GM12878 (cell line): Measurements from ENCODE around the gene CD38. TPM values are rescaled to one million over a fixed set of nuclear protein-coding genes. Genes with fewer than 3 reads are reported as not detected.

Experiments
- BCL11A ChIP-seq: IDR thresholded peaks from 2 replicates; pipeline ENCODE4 v1.6.1; 2011; ENCODE audit warnings: low read depth, low read length
- ETV6 ChIP-seq, 2 experiments: fragments of 450-650 bp in 1 of 2; IDR thresholded peaks in 1 of 2; conservative IDR thresholded peaks in 1 of 2; 2 replicates each; pipeline ENCODE4 v1.6.1; 2014; ENCODE audit warnings: antibody characterized with exemption in 1 of 2, borderline replicate concordance in 1 of 2, low read depth in 1 of 2, mild to moderate bottlenecking in 1 of 2, moderate library complexity in 1 of 2
- MYC ChIP-seq: IDR thresholded peaks from 2 replicates; pipeline ENCODE4 v1.6.1; 2011; ENCODE audit warnings: mild to moderate bottlenecking, low read length, moderate library complexity, inconsistent platforms; ENCODE audit not compliant: insufficient read depth, insufficient replicate concordance, insufficient read length, severe bottlenecking
- NFIC ChIP-seq: IDR thresholded peaks from 2 replicates; pipeline ENCODE4 v1.6.1; 2012; ENCODE audit warnings: low read depth, mild to moderate bottlenecking, inconsistent platforms, low read length, moderate library complexity
- NFYA ChIP-seq: IDR thresholded peaks from 2 replicates; pipeline ENCODE4 v1.6.1; 2011; ENCODE audit warnings: low read depth, mild to moderate bottlenecking, low read length, improper control_type of control experiment, borderline replicate concordance
- NR2F1 ChIP-seq: fragments of 450-650 bp; conservative IDR thresholded peaks from 2 replicates; pipeline ENCODE4 v1.6.1; 2017; ENCODE audit warnings: mild to moderate bottlenecking
- PML ChIP-seq: IDR thresholded peaks from 2 replicates; pipeline ENCODE4 v1.6.1; 2012; ENCODE audit warnings: low read length, inconsistent platforms
- RAD21 ChIP-seq: IDR thresholded peaks from 2 replicates; pipeline ENCODE4 v1.6.1; 2011; ENCODE audit warnings: mild to moderate bottlenecking, low read depth, low read length, moderate library complexity; ENCODE audit not compliant: insufficient read depth
- RAD51 ChIP-seq: fragments of 450-650 bp; IDR thresholded peaks from 2 replicates; pipeline ENCODE4 v1.6.1; 2016; ENCODE audit warnings: moderate library complexity, mild to moderate bottlenecking, inconsistent platforms
- RELA ChIP-seq: fragments of 450-650 bp; IDR thresholded peaks from 2 replicates; pipeline ENCODE4 v1.8.0; 2014; ENCODE audit warnings: borderline replicate concordance; ENCODE audit not compliant: partially characterized antibody
- SUPT20H ChIP-seq: IDR thresholded peaks from 2 replicates; pipeline ENCODE4 v1.6.1; 2011; ENCODE audit warnings: low read depth, mild to moderate bottlenecking, low read length, moderate library complexity, borderline replicate concordance; ENCODE audit not compliant: control insufficient read depth
- TBL1XR1 ChIP-seq: IDR thresholded peaks from 2 replicates; pipeline ENCODE4 v1.6.1; 2012; ENCODE audit warnings: low read depth, low read length, improper control_type of control experiment
- ZNF384 ChIP-seq: IDR thresholded peaks from 2 replicates; pipeline ENCODE4 v1.6.1; 2012; ENCODE audit warnings: low read depth, mild to moderate bottlenecking, low read length, improper control_type of control experiment, borderline replicate concordance
- polyA plus RNA-seq, 11 experiments: library from polyadenylated mRNA; depleted of rRNA in 4 of 11; unstranded in 6 of 11; stranded (reverse) in 5 of 11; fragments of >200 nt; fragmentation: Nextera tagmentation in 4 of 11; fragmentation: Illumina TruSeq in 1 of 11; extraction: Ambion mirVana in 4 of 11; extraction: Trizol in 1 of 11; gene quantifications; 1 replicate in 1 of 11; 2 replicates in 10 of 11; pipeline versions ENCODE4 v1.2.1 to v1.2.3, GENCODE V29; 2011 to 2016; ENCODE audit warnings: inconsistent platforms in 2 of 11, missing spikeins in 2 of 11, low read depth in 1 of 11
- total RNA-seq, 4 experiments: library from RNA; depleted of rRNA in 3 of 4; stranded (reverse); fragments of >200 nt in 3 of 4; fragmentation: Illumina TruSeq in 1 of 4; extraction: Trizol in 1 of 4; gene quantifications; 2 replicates each; pipeline versions ENCODE4 v1.2.1 to v1.2.3, GENCODE V29; 2013 to 2021
- TF ChIP-seq, protein P1 (sequence below): IDR thresholded peaks from 2 replicates; pipeline ENCODE4 v1.6.1; 2012; ENCODE audit warnings: improper control_type of control experiment, low read depth, low read length; ENCODE audit not compliant: insufficient replicate concordance
- TF ChIP-seq, protein P2 (sequence below): fragments of 450-650 bp; IDR thresholded peaks from 2 replicates; pipeline ENCODE4 v1.6.1; 2018; ENCODE audit warnings: borderline replicate concordance, mild to moderate bottlenecking; ENCODE audit not compliant: partially characterized antibody
- TF ChIP-seq, protein P3 (sequence below): fragments of 150-350 bp; IDR thresholded peaks from 2 replicates; pipeline ENCODE4 v1.6.1; 2014; ENCODE audit warnings: mild to moderate bottlenecking, low read depth, low read length
- TF ChIP-seq, protein P4 (sequence below): fragments of 450-650 bp; IDR thresholded peaks from 2 replicates; pipeline ENCODE4 v1.6.1; 2017; ENCODE audit warnings: antibody characterized with exemption, mild to moderate bottlenecking, moderate library complexity

The CD38 gene
- total and polyA plus RNA-seq, 10 of the 15 experiments (the other 5 are each of a cell fraction or from before 2014, with no cell fraction given) = 3.5 to 39.8 (median 12.7) TPM

DNA sequence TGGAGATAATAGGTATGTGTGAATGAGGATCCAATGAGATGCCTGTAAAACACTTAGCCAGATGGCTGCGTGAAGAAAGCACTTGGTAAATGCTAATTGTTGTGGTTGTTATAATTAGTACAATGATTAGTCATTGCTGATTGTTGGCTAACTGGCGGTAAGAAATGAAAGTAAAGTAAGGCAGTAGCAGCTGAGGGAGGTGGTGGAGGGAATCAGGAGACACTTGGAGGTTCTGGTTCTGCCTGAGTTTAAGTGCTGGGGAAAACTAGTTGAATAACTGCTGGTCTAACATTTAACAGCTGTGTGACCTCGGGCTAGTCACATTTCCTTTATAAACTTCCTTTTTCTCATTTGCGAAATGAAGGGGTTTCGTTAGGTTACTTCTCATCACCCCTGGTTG, 30.9 kb downstream of the CD38 start (continued):
- TF ChIP-seq, protein P1, sequence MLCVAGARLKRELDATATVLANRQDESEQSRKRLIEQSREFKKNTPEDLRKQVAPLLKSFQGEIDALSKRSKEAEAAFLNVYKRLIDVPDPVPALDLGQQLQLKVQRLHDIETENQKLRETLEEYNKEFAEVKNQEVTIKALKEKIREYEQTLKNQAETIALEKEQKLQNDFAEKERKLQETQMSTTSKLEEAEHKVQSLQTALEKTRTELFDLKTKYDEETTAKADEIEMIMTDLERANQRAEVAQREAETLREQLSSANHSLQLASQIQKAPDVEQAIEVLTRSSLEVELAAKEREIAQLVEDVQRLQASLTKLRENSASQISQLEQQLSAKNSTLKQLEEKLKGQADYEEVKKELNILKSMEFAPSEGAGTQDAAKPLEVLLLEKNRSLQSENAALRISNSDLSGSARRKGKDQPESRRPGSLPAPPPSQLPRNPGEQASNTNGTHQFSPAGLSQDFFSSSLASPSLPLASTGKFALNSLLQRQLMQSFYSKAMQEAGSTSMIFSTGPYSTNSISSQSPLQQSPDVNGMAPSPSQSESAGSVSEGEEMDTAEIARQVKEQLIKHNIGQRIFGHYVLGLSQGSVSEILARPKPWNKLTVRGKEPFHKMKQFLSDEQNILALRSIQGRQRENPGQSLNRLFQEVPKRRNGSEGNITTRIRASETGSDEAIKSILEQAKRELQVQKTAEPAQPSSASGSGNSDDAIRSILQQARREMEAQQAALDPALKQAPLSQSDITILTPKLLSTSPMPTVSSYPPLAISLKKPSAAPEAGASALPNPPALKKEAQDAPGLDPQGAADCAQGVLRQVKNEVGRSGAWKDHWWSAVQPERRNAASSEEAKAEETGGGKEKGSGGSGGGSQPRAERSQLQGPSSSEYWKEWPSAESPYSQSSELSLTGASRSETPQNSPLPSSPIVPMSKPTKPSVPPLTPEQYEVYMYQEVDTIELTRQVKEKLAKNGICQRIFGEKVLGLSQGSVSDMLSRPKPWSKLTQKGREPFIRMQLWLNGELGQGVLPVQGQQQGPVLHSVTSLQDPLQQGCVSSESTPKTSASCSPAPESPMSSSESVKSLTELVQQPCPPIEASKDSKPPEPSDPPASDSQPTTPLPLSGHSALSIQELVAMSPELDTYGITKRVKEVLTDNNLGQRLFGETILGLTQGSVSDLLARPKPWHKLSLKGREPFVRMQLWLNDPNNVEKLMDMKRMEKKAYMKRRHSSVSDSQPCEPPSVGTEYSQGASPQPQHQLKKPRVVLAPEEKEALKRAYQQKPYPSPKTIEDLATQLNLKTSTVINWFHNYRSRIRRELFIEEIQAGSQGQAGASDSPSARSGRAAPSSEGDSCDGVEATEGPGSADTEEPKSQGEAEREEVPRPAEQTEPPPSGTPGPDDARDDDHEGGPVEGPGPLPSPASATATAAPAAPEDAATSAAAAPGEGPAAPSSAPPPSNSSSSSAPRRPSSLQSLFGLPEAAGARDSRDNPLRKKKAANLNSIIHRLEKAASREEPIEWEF = no peak
- TF ChIP-seq SUPT20H = no peak
- TF ChIP-seq, protein P2, sequence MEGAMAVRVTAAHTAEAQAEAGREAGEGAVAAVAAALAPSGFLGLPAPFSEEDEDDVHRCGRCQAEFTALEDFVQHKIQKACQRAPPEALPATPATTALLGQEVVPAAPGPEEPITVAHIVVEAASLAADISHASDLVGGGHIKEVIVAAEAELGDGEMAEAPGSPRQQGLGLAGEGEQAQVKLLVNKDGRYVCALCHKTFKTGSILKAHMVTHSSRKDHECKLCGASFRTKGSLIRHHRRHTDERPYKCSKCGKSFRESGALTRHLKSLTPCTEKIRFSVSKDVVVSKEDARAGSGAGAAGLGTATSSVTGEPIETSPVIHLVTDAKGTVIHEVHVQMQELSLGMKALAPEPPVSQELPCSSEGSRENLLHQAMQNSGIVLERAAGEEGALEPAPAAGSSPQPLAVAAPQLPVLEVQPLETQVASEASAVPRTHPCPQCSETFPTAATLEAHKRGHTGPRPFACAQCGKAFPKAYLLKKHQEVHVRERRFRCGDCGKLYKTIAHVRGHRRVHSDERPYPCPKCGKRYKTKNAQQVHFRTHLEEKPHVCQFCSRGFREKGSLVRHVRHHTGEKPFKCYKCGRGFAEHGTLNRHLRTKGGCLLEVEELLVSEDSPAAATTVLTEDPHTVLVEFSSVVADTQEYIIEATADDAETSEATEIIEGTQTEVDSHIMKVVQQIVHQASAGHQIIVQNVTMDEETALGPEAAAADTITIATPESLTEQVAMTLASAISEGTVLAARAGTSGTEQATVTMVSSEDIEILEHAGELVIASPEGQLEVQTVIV = no peak
- TF ChIP-seq MYC = no peak
- TF ChIP-seq BCL11A = peak; percentile 73
- no peak; the same call in 1 of the 2 replicates for TF ChIP-seq NFIC
- 0 out of 2 replicates have a peak, but pooled peaks have one; percentile 5 for TF ChIP-seq ZNF384
- TF ChIP-seq, protein P3, sequence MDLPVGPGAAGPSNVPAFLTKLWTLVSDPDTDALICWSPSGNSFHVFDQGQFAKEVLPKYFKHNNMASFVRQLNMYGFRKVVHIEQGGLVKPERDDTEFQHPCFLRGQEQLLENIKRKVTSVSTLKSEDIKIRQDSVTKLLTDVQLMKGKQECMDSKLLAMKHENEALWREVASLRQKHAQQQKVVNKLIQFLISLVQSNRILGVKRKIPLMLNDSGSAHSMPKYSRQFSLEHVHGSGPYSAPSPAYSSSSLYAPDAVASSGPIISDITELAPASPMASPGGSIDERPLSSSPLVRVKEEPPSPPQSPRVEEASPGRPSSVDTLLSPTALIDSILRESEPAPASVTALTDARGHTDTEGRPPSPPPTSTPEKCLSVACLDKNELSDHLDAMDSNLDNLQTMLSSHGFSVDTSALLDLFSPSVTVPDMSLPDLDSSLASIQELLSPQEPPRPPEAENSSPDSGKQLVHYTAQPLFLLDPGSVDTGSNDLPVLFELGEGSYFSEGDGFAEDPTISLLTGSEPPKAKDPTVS = no peak
- no peak for TF ChIP-seq TBL1XR1
- no peak for TF ChIP-seq NFYA
- no peak for TF ChIP-seq PML
- TF ChIP-seq NR2F1 = peak; percentile 81
- TF ChIP-seq RELA = no peak
- TF ChIP-seq RAD21 = no peak
- TF ChIP-seq, protein P4, sequence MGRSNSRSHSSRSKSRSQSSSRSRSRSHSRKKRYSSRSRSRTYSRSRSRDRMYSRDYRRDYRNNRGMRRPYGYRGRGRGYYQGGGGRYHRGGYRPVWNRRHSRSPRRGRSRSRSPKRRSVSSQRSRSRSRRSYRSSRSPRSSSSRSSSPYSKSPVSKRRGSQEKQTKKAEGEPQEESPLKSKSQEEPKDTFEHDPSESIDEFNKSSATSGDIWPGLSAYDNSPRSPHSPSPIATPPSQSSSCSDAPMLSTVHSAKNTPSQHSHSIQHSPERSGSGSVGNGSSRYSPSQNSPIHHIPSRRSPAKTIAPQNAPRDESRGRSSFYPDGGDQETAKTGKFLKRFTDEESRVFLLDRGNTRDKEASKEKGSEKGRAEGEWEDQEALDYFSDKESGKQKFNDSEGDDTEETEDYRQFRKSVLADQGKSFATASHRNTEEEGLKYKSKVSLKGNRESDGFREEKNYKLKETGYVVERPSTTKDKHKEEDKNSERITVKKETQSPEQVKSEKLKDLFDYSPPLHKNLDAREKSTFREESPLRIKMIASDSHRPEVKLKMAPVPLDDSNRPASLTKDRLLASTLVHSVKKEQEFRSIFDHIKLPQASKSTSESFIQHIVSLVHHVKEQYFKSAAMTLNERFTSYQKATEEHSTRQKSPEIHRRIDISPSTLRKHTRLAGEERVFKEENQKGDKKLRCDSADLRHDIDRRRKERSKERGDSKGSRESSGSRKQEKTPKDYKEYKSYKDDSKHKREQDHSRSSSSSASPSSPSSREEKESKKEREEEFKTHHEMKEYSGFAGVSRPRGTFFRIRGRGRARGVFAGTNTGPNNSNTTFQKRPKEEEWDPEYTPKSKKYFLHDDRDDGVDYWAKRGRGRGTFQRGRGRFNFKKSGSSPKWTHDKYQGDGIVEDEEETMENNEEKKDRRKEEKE = no peak
- TF ChIP-seq RAD51 = peak; percentile 56; the same call in 1 of the 2 replicates
- TF ChIP-seq ETV6 (conservative IDR thresholded peaks at IDR 0.05 in 1 of 2, IDR thresholded peaks at IDR 0.05 in 1 of 2; ENCODE audit: borderline replicate concordance in 1 of 2, low read depth in 1 of 2) = no peak
